ENCODE measurements around the gene FGFR3. TPM values are rescaled to one million over a fixed set of nuclear protein-coding genes. Genes with fewer than 3 reads are reported as not detected.

The FGFR3 gene
- total RNA-seq, 4 donors from 2014 or later: 0.78 to 5.1 (median 1.6) TPM

- Histone ChIP-seq H3K36me3 (no peaks in the 10 kb centered on the region), H3K9me3 (no peaks in the 10 kb centered on the region), H3K4me1 (no peaks in the 10 kb centered on the region), H3K27me3 (no peaks in the 10 kb centered on the region), H3K4me3 (replicated peaks in 1 of 3) (no peak overlapping the region), H3K27ac (no peak overlapping the region)
- DNase-seq: no peak
- TF ChIP-seq POLR2A (IDR thresholded peaks at IDR 0.05): no peak
- no peak for TF ChIP-seq CTCF (IDR thresholded peaks at IDR 0.05)
- intact Hi-C loops (cut with DNase I): no loop called here
- 65% methylated on average over 5 of the region's 18 CpGs; no CpG with 5 or more reads in 1 of the 2 donors for WGBS, 2 donors
Observed at GRCh38 chr4:1756079-1756478, 37.0 kb upstream of the FGFR3 start.

GRCh38 chr4:1756893-1757779 is 36.0 kb upstream of the FGFR3 start:
- intact Hi-C loops (cut with DNase I): no loop called here
- no peak overlapping the region for H3K27ac ChIP-seq
- no peaks in the 10 kb centered on the region for H3K36me3 ChIP-seq

GRCh38 chr4:1757836-1758235 is 35.3 kb upstream of the FGFR3 start:
- H3K4me3 ChIP-seq (replicated peaks in 1 of 3): no peak overlapping the region
- H3K27ac ChIP-seq: no peak overlapping the region
- no peaks in the 10 kb centered on the region for H3K9me3 ChIP-seq
- TF ChIP-seq POLR2A (IDR thresholded peaks at IDR 0.05) (no peak), CTCF (IDR thresholded peaks at IDR 0.05) (no peak)
- no peaks in the 10 kb centered on the region for H3K36me3 ChIP-seq
- 70 to 77% methylated on average over 17 of the region's 17 CpGs for WGBS, 2 donors
- DNase-seq: no peak
- intact Hi-C loops (cut with DNase I): no loop called here
- H3K4me1 ChIP-seq: no peaks in the 10 kb centered on the region
- H3K27me3 ChIP-seq: no peaks in the 10 kb centered on the region

More at GRCh38 chr4:1756893-1757779, 36.0 kb upstream of the FGFR3 start:
- no peak for DNase-seq
- H3K9me3 ChIP-seq: no peaks in the 10 kb centered on the region
- TF ChIP-seq POLR2A (IDR thresholded peaks at IDR 0.05) (no peak), CTCF (IDR thresholded peaks at IDR 0.05) (no peak)
- no peaks in the 10 kb centered on the region for H3K27me3 ChIP-seq
- H3K4me1 ChIP-seq: no peaks in the 10 kb centered on the region
- 81 to 89% methylated on average over 8 to 11 of the region's 20 CpGs for WGBS, 2 donors
- H3K4me3 ChIP-seq (replicated peaks in 1 of 3): no peak overlapping the region

- Histone ChIP-seq H3K4me3 (replicated peaks in 1 of 3) (no peak overlapping the region), H3K9me3 (no peaks in the 10 kb centered on the region), H3K36me3 (no peaks in the 10 kb centered on the region), H3K4me1 (peaks cover 3 to 6% of the 10 kb centered on the region in 2 donors), H3K27me3 (no peaks in the 10 kb centered on the region), H3K27ac (no peak overlapping the region)
- intact Hi-C loops (cut with DNase I): no loop called here
- WGBS, 2 donors: 86 to 93% methylated on average over 13 to 24 of the region's 27 CpGs
- no peak for DNase-seq
- TF ChIP-seq CTCF (IDR thresholded peaks at IDR 0.05) (no peak), POLR2A (IDR thresholded peaks at IDR 0.05) (no peak)
Observed at GRCh38 chr4:1758306-1759121, 34.6 kb upstream of the FGFR3 start.

All from thyroid gland (tissue), 4 donors.